Panc1 (cell line): ENCODE measurements around the gene USP3. TPM values are rescaled to one million over a fixed set of nuclear protein-coding genes. Genes with fewer than 3 reads are reported as not detected.

ENCODE experiments used
- ATAC-seq: fragments of 200-7000 bp; cut with Tn5 transposase; 2 replicates; pipeline ENCODE4 v1.9.1; 2020; ENCODE audit warnings: mild to moderate bottlenecking, moderate library complexity
- BruUV-seq: library from RNA; stranded (reverse); fragments of 400-500 nt; replicated peaks from 2 replicates; lab custom pipeline; 2021; lab: Mats Ljungman, UMichigan
- CTCF ChIA-PET: fragments of 300-600 bp; sonication (Branson Sonifier 250); formaldehyde crosslinking; loops from one replicate; lab custom pipeline; 2022; ENCODE audit warnings: antibody characterized with exemption; lab: Charles Lee
- POLR2A ChIA-PET: fragments of 300-600 bp; sonication (Branson Sonifier 250); formaldehyde crosslinking; loops from one replicate; lab custom pipeline; 2022; ENCODE audit warnings: antibody characterized with exemption; lab: Charles Lee
- DNase-seq: peaks from one replicate; pipeline ENCODE4 v3.0.0-alpha.2; 2010; ENCODE audit warnings: low read depth, low spot score
- H3K27ac ChIP-seq: 2 replicates; pipeline ENCODE4 v1.5.1; 2011; ENCODE audit warnings: mild to moderate bottlenecking, low read length, inconsistent platforms
- H3K27me3 ChIP-seq: fragments of 200-500 bp; sonication (Bioruptor generic); 2 replicates; pipeline ENCODE4 v1.6.0; 2014; ENCODE audit warnings: low read length, inconsistent platforms; ENCODE audit not compliant: control insufficient read depth, insufficient read depth
- H3K36me3 ChIP-seq: fragments of 200-500 bp; sonication (Bioruptor generic); 2 replicates; pipeline ENCODE4 v1.5.1; 2014; ENCODE audit warnings: inconsistent platforms, mild to moderate bottlenecking, low read length, moderate library complexity; ENCODE audit not compliant: control insufficient read depth, insufficient read depth
- H3K4me1 ChIP-seq: 2 replicates; pipeline ENCODE4 v1.5.1; 2011; ENCODE audit warnings: inconsistent platforms, mild to moderate bottlenecking, low read length, moderate library complexity; ENCODE audit not compliant: control insufficient read depth, insufficient read depth
- H3K4me3 ChIP-seq, 2 experiments: 2 replicates each; pipeline ENCODE4 v1.5.1; 2011 to 2012; ENCODE audit warnings: low read depth in 2 of 2, low read length in 2 of 2, mild to moderate bottlenecking in 2 of 2, inconsistent platforms in 1 of 2, moderate library complexity in 1 of 2
- H3K9me3 ChIP-seq: fragments of 200-500 bp; sonication (Bioruptor generic); 2 replicates; pipeline ENCODE4 v1.5.1; 2014; ENCODE audit warnings: low read depth, mild to moderate bottlenecking, inconsistent platforms, low read length, moderate library complexity; ENCODE audit not compliant: control insufficient read depth, insufficient read depth
- POLR2AphosphoS5 ChIP-seq: IDR thresholded peaks from 2 replicates; pipeline ENCODE4 v1.6.1; 2012; ENCODE audit warnings: mild to moderate bottlenecking, low read depth, low read length, moderate library complexity
- SIN3A ChIP-seq: IDR thresholded peaks from 2 replicates; pipeline ENCODE4 v1.6.1; 2012; ENCODE audit warnings: low read depth, mild to moderate bottlenecking, low read length, moderate library complexity, borderline replicate concordance; ENCODE audit not compliant: insufficient read depth
- TCF7L2 ChIP-seq: IDR thresholded peaks from 2 replicates; pipeline ENCODE4 v1.6.1; 2011; ENCODE audit warnings: mild to moderate bottlenecking, low read depth, low read length, inconsistent platforms
- in situ Hi-C: cut with HindIII; loops from 2 replicates; pipeline ENCODE4 v1.10.0; 2016; ENCODE audit warnings: low sequenced_read_pairs, low pct_unique_long_range_greater_than_20kb
- intact Hi-C: fragments of 100-400 bp; cut with micrococcal nuclease; formaldehyde crosslinking; loops from one replicate; pipeline ENCODE4 v1.10.0; 2022; ENCODE audit not compliant: unreplicated experiment
- total RNA-seq: library from RNA; stranded (reverse); gene quantifications from one replicate; pipeline ENCODE4 v1.2.1, GENCODE V29; 2021; ENCODE audit not compliant: unreplicated experiment
- TF ChIP-seq, protein P1 (sequence below), 2 experiments: IDR thresholded peaks; 2 replicates each; pipeline ENCODE4 v1.6.1; 2011 to 2012; ENCODE audit warnings: low read depth in 2 of 2, control low read depth in 1 of 2, low read length in 1 of 2, mild to moderate bottlenecking in 1 of 2, moderate library complexity in 1 of 2; ENCODE audit not compliant: insufficient read depth in 1 of 2
- TF ChIP-seq, protein P2 (sequence below): fragments of 450-650 bp; IDR thresholded peaks from 2 replicates; pipeline ENCODE4 v1.5.1; 2017; ENCODE audit warnings: mild to moderate bottlenecking

The USP3 gene
- total RNA-seq, 1 experiment from 2014 or later, result 51.4 TPM

DNA sequence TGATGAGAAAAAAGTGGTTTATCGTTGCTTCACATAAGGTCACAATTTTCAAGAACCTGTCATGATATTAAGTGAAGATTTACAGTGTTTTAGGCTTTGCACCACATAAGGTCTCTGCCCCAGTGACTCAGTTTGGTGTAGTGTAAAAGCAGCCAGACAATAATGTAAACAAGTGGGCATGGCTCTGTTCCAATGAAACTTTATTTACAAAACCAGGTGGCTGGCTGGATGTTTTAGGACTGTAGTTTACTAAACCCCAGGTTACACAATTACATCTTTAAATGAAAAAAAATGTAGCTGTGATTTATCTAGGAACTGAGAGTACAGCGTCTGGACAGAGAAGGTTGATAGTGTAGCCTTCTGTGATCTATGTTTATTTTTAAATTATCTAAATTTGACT, 83.1 kb downstream of the USP3 start:
- ATAC-seq (no peak), DNase-seq (no peak)
- Histone ChIP-seq H3K27me3 (no peaks in the 10 kb centered on the region), H3K36me3 (peaks cover 18% of the 10 kb centered on the region), H3K4me1 (peaks cover 9% of the 10 kb centered on the region; the same call in 1 of the 2 replicates), H3K27ac (no peak overlapping the region), H3K9me3 (no peaks in the 10 kb centered on the region), H3K4me3 (no peak overlapping the region)
- ChIA-PET POLR2A (no interaction called here), CTCF (no interaction called here)
- TF ChIP-seq, protein P1, sequence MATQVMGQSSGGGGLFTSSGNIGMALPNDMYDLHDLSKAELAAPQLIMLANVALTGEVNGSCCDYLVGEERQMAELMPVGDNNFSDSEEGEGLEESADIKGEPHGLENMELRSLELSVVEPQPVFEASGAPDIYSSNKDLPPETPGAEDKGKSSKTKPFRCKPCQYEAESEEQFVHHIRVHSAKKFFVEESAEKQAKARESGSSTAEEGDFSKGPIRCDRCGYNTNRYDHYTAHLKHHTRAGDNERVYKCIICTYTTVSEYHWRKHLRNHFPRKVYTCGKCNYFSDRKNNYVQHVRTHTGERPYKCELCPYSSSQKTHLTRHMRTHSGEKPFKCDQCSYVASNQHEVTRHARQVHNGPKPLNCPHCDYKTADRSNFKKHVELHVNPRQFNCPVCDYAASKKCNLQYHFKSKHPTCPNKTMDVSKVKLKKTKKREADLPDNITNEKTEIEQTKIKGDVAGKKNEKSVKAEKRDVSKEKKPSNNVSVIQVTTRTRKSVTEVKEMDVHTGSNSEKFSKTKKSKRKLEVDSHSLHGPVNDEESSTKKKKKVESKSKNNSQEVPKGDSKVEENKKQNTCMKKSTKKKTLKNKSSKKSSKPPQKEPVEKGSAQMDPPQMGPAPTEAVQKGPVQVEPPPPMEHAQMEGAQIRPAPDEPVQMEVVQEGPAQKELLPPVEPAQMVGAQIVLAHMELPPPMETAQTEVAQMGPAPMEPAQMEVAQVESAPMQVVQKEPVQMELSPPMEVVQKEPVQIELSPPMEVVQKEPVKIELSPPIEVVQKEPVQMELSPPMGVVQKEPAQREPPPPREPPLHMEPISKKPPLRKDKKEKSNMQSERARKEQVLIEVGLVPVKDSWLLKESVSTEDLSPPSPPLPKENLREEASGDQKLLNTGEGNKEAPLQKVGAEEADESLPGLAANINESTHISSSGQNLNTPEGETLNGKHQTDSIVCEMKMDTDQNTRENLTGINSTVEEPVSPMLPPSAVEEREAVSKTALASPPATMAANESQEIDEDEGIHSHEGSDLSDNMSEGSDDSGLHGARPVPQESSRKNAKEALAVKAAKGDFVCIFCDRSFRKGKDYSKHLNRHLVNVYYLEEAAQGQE (IDR thresholded peaks at IDR 0.05; ENCODE audit: insufficient read depth in 1 of 2, low read depth in 2 of 2, low read length in 1 of 2), result no peak
- no peak for TF ChIP-seq TCF7L2
- TF ChIP-seq SIN3A, result no peak
- no peak for TF ChIP-seq POLR2AphosphoS5
- TF ChIP-seq, protein P2, sequence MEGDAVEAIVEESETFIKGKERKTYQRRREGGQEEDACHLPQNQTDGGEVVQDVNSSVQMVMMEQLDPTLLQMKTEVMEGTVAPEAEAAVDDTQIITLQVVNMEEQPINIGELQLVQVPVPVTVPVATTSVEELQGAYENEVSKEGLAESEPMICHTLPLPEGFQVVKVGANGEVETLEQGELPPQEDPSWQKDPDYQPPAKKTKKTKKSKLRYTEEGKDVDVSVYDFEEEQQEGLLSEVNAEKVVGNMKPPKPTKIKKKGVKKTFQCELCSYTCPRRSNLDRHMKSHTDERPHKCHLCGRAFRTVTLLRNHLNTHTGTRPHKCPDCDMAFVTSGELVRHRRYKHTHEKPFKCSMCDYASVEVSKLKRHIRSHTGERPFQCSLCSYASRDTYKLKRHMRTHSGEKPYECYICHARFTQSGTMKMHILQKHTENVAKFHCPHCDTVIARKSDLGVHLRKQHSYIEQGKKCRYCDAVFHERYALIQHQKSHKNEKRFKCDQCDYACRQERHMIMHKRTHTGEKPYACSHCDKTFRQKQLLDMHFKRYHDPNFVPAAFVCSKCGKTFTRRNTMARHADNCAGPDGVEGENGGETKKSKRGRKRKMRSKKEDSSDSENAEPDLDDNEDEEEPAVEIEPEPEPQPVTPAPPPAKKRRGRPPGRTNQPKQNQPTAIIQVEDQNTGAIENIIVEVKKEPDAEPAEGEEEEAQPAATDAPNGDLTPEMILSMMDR, result no peak
- in situ Hi-C loops (no loop called here), intact Hi-C loops (no loop called here)
- BruUV-seq, result no TSS peak

DNA sequence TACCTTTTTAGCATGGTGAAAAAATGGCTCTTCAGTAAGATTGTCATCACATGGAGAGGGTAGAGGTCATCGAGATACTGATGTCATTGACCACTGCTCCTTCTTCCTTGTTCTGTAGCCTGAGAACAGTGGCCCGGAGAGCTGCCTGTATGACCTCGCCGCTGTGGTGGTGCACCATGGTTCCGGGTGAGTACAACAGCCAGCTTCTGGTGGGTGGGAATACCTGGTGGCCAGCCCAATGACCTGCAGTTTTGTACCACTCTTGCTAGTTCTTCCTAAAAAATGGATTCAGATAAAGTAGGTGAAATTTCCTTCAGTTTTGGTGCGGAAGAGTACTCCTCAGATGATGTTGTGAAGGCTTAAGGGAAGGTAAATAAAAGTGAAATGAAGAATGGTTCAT, 84.4 kb downstream of the USP3 start:
- no peak overlapping the region for H3K4me3 ChIP-seq
- ChIA-PET POLR2A (no interaction called here), CTCF (no interaction called here)
- peaks cover 22% of the 10 kb centered on the region for H3K36me3 ChIP-seq
- DNase-seq (no peak), ATAC-seq (no peak)
- TF ChIP-seq SIN3A, result no peak
- TF ChIP-seq POLR2AphosphoS5, result no peak
- TF ChIP-seq, protein P2, result no peak
- TF ChIP-seq TCF7L2, result no peak
- TF ChIP-seq, protein P1 (IDR thresholded peaks at IDR 0.05; ENCODE audit: insufficient read depth in 1 of 2, low read depth in 2 of 2, low read length in 1 of 2), result no peak
- BruUV-seq, result no TSS peak
- peaks cover 9% of the 10 kb centered on the region; the same call in 1 of the 2 replicates for H3K4me1 ChIP-seq
- H3K27me3 ChIP-seq, result no peaks in the 10 kb centered on the region
- no peaks in the 10 kb centered on the region for H3K9me3 ChIP-seq
- in situ Hi-C loops, result no loop called here
- intact Hi-C loops, result no loop called here
- no peak overlapping the region for H3K27ac ChIP-seq
